ENCODE results near the gene DAPL1.

DAPL1 gene

GRCh38 chr2:158795195-158795924 is at the start of gene DAPL1:
TSS of gene DAPL1 (plus strand) at chr2:158795317. CDS start at chr2:158795373, 56 bp downstream.
- DNase-seq: peak; percentile 83

GRCh38 chr2:158745866-158746382 is 49.2 kb upstream of the DAPL1 start:
- no peak for DNase-seq

GRCh38 chr2:158746488-158746887 is 48.6 kb upstream of the DAPL1 start:
- DNase-seq: no peak

GRCh38 chr2:158747281-158747680 is 47.8 kb upstream of the DAPL1 start:
- peak; percentile 28 for DNase-seq

GRCh38 chr2:158748926-158749590 is 46.1 kb upstream of the DAPL1 start:
- peak; percentile 44 for DNase-seq

GRCh38 chr2:158750458-158751125 is 44.5 kb upstream of the DAPL1 start:
- peak; percentile 26 for DNase-seq

GRCh38 chr2:158753641-158754611 is 41.2 kb upstream of the DAPL1 start:
- peak; percentile 73 for DNase-seq

GRCh38 chr2:158755310-158756087 is 39.6 kb upstream of the DAPL1 start:
- peak; percentile 73 for DNase-seq

GRCh38 chr2:158756331-158756730 is 38.8 kb upstream of the DAPL1 start:
- DNase-seq: no peak

- DNase-seq: no peak
These were observed 38.1 kb upstream of the DAPL1 start for GRCh38 chr2:158756976-158757375.

- DNase-seq: no peak
These were observed 34.2 kb upstream of the DAPL1 start for GRCh38 chr2:158760887-158761286.

GRCh38 chr2:158761621-158762020 is 33.5 kb upstream of the DAPL1 start:
- no peak for DNase-seq

- DNase-seq: no peak
These were observed 32.8 kb upstream of the DAPL1 start for GRCh38 chr2:158762336-158762735.

GRCh38 chr2:158766524-158766923 is 28.6 kb upstream of the DAPL1 start:
- no peak for DNase-seq

GRCh38 chr2:158772306-158773078 is 22.6 kb upstream of the DAPL1 start:
- DNase-seq: no peak

- DNase-seq: no peak
These were observed 22.0 kb upstream of the DAPL1 start for GRCh38 chr2:158773121-158773520.

- no peak for DNase-seq
These were observed 20.4 kb upstream of the DAPL1 start for GRCh38 chr2:158774681-158775080.

GRCh38 chr2:158775273-158776027 is 19.7 kb upstream of the DAPL1 start:
- DNase-seq: peak; percentile 5

GRCh38 chr2:158776231-158776630 is 18.9 kb upstream of the DAPL1 start:
- DNase-seq: peak; percentile 61

GRCh38 chr2:158777077-158777476 is 18.0 kb upstream of the DAPL1 start:
- DNase-seq: no peak
